OCI-LY3 (cell line): ENCODE measurements around the gene AKAP14.

Experiments
- H2AFZ ChIP-seq: fragments of 200-600, 300-600 bp; shearing (Covaris generic); 2 replicates; pipeline ENCODE4 v1.6.0; 2014; ENCODE audit warnings: antibody characterized with exemption, low read depth, low read length
- H3K27ac ChIP-seq: fragments of 200-600, 300-600 bp; sonication (generic); 2 replicates; pipeline ENCODE4 v1.5.1; 2014; ENCODE audit warnings: mild to moderate bottlenecking, low read length, moderate library complexity, mixed read lengths
- H3K27me3 ChIP-seq: fragments of 200-600, 300-600 bp; sonication (generic); 2 replicates; pipeline ENCODE4 v1.6.1; 2014; ENCODE audit warnings: low read depth, low read length, mixed read lengths
- H3K36me3 ChIP-seq: fragments of 200-600, 300-600 bp; sonication (generic); replicated peaks from 2 replicates; pipeline ENCODE3; 2014; ENCODE audit warnings: low read depth, low read length, mixed read lengths
- H3K4me1 ChIP-seq: fragments of 300-600, 200-600 bp; sonication (generic); 2 replicates; pipeline ENCODE4 v1.6.1; 2014; ENCODE audit warnings: low read length, mixed read lengths
- H3K4me2 ChIP-seq: fragments of 200-600, 300-600 bp; sonication (generic); 2 replicates; pipeline ENCODE4 v1.6.1; 2014; ENCODE audit warnings: low read length, mixed read lengths
- H3K4me3 ChIP-seq: fragments of 300-600, 200-600 bp; sonication (generic); 2 replicates; pipeline ENCODE4 v1.5.1; 2014; ENCODE audit warnings: antibody characterized with exemption, mild to moderate bottlenecking, low read length, moderate library complexity
- H3K79me2 ChIP-seq: fragments of 300-600, 200-600 bp; shearing (Covaris generic); 2 replicates; pipeline ENCODE4 v1.6.1; 2014; ENCODE audit warnings: mild to moderate bottlenecking, low read length, mixed read lengths
- H3K9ac ChIP-seq: fragments of 300-600, 200-600 bp; shearing (Covaris generic); 2 replicates; pipeline ENCODE4 v1.6.0; 2014; ENCODE audit warnings: mild to moderate bottlenecking, low read length, moderate library complexity
- H3K9me3 ChIP-seq: fragments of 200-600, 300-600 bp; shearing (Covaris generic); 2 replicates; pipeline ENCODE4 v1.6.1; 2014; ENCODE audit warnings: low read length, mixed read lengths; ENCODE audit not compliant: insufficient read depth
- H4K20me1 ChIP-seq: fragments of 200-600, 300-600 bp; sonication (generic); 2 replicates; pipeline ENCODE4 v1.6.1; 2016; ENCODE audit warnings: low read length, mixed read lengths; ENCODE audit not compliant: insufficient read depth
- EZH2phosphoT487 ChIP-seq: fragments of 200-600 bp; shearing (Covaris generic); IDR thresholded peaks from 2 replicates; pipeline ENCODE4 v1.6.1; 2018; ENCODE audit warnings: antibody characterized with exemption, mixed run types, low read depth
- TF ChIP-seq, protein P1 (sequence below): fragments of 200-600, 300-600 bp; sonication (generic); IDR thresholded peaks from 2 replicates; pipeline ENCODE4 v1.5.1; 2014; ENCODE audit warnings: antibody characterized with exemption, low read length, low read depth

The AKAP14 gene

DNA sequence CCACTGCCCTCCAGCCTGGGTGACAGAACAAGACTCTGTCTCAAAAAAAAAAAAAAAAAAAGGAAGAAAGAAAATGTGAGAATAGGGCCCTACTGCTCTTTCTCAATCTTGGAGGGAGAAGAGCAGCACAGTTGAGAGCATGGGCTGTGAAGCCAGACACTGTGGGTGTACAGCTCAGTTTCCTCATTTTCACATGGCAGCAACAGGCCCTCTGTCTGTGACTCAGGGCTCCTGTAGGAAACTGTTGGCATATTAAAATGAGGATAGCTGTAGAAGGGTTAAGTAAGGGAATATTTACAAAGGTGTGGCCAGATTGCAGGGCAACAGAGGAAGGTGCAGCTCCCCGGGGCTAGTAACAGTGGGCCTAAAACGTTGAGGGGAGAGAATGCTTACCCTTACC lies 3.4 kb downstream of the AKAP14 start:
- Histone ChIP-seq H2AFZ (no peak overlapping the region), H3K9me3 (no peaks in the 10 kb centered on the region), H3K27ac (no peak overlapping the region), H4K20me1 (no peaks in the 10 kb centered on the region), H3K4me2 (no peak overlapping the region), H3K79me2 (no peaks in the 10 kb centered on the region), H3K4me1 (no peaks in the 10 kb centered on the region), H3K9ac (no peak overlapping the region), H3K27me3 (no peaks in the 10 kb centered on the region), H3K4me3 (no peak overlapping the region), H3K36me3 (no peaks in the 10 kb centered on the region)
- TF ChIP-seq EZH2phosphoT487 = no peak
- TF ChIP-seq, protein P1, sequence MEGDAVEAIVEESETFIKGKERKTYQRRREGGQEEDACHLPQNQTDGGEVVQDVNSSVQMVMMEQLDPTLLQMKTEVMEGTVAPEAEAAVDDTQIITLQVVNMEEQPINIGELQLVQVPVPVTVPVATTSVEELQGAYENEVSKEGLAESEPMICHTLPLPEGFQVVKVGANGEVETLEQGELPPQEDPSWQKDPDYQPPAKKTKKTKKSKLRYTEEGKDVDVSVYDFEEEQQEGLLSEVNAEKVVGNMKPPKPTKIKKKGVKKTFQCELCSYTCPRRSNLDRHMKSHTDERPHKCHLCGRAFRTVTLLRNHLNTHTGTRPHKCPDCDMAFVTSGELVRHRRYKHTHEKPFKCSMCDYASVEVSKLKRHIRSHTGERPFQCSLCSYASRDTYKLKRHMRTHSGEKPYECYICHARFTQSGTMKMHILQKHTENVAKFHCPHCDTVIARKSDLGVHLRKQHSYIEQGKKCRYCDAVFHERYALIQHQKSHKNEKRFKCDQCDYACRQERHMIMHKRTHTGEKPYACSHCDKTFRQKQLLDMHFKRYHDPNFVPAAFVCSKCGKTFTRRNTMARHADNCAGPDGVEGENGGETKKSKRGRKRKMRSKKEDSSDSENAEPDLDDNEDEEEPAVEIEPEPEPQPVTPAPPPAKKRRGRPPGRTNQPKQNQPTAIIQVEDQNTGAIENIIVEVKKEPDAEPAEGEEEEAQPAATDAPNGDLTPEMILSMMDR = no peak

DNA sequence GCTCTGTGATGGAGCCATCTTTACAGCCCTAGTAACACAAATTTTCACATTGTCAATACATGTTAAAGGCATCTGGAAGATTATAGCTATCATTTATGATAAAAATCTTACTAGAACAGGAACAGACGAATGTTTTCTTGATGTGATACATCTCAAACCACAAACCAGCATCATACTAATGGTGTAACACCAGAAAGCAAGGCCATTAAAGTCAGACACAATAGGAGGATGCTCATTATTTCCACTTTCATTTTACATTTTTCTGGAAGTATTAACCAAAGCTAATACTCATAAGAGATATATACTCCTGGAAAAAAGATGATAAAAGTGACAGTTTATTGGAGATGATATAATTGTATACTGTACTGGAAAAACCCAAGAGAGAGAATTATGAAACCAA lies 5.3 kb downstream of the AKAP14 start:
- no peak for TF ChIP-seq EZH2phosphoT487
- TF ChIP-seq, protein P1 = no peak
- no peaks in the 10 kb centered on the region for H3K36me3 ChIP-seq
- no peaks in the 10 kb centered on the region for H3K79me2 ChIP-seq
- H3K4me2 ChIP-seq = no peak overlapping the region
- no peaks in the 10 kb centered on the region for H3K4me1 ChIP-seq
- H3K4me3 ChIP-seq = no peak overlapping the region
- H2AFZ ChIP-seq = no peak overlapping the region
- H4K20me1 ChIP-seq = no peaks in the 10 kb centered on the region
- no peaks in the 10 kb centered on the region for H3K27me3 ChIP-seq
- no peaks in the 10 kb centered on the region for H3K9me3 ChIP-seq
- no peak overlapping the region for H3K9ac ChIP-seq
- no peak overlapping the region for H3K27ac ChIP-seq

DNA sequence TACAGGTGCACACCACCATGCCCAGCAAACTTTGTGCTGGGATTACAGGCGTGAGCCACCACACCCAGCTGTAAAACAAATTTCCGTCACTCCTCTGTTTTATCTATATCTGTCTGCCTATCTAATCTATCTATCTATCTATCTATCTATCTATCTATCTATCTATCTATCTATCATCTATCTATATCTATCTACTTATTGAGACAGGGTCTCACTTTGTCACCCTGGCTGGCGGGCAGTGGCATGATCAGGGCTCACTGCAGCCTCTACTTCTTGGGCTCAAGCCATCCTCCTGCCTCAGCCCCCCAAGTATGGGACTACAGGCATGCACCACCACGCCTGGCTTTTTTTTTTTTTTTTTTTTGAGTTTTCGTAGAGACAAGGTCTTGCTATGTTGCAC lies 20.6 kb downstream of the AKAP14 start:
- no peaks in the 10 kb centered on the region for H3K4me1 ChIP-seq
- no peaks in the 10 kb centered on the region for H3K79me2 ChIP-seq
- no peak overlapping the region for H3K4me2 ChIP-seq
- H3K27ac ChIP-seq = no peak overlapping the region
- no peaks in the 10 kb centered on the region for H3K9me3 ChIP-seq
- no peak overlapping the region for H3K9ac ChIP-seq
- no peak overlapping the region for H3K4me3 ChIP-seq
- no peak overlapping the region for H2AFZ ChIP-seq
- H3K36me3 ChIP-seq = no peaks in the 10 kb centered on the region
- TF ChIP-seq EZH2phosphoT487 = no peak
- no peaks in the 10 kb centered on the region for H3K27me3 ChIP-seq
- H4K20me1 ChIP-seq = no peaks in the 10 kb centered on the region

DNA sequence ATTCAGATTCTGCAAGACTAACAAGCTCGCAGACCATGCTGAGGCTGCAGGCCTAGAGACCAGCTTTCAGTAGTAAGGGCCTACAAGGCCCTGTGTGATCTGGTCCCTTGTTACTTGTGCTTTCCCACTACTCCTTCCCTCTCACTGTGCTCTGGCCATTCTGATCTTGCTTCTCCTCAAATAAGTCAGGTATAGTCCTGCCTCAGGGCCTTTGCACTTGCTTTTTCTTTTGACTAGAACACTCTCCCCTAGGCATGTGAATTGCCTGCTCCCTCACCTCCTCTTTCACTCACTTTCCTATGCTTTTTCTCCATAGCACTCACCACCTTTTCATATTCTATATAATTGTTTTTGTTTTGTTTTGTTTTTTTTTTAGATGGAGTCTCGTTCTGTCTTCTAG lies 22.2 kb downstream of the AKAP14 start:
- no peak overlapping the region for H2AFZ ChIP-seq
- no peaks in the 10 kb centered on the region for H3K27me3 ChIP-seq
- H3K27ac ChIP-seq = no peak overlapping the region
- no peak overlapping the region for H3K9ac ChIP-seq
- TF ChIP-seq, protein P1 = no peak
- TF ChIP-seq EZH2phosphoT487 = no peak
- no peak overlapping the region for H3K4me2 ChIP-seq
- H3K4me1 ChIP-seq = no peaks in the 10 kb centered on the region
- no peak overlapping the region for H3K4me3 ChIP-seq
- H3K9me3 ChIP-seq = no peaks in the 10 kb centered on the region
- no peaks in the 10 kb centered on the region for H4K20me1 ChIP-seq
- no peaks in the 10 kb centered on the region for H3K36me3 ChIP-seq
- no peaks in the 10 kb centered on the region for H3K79me2 ChIP-seq
